Neuronal stem cell (in vitro differentiated cells): ENCODE results near the gene DESI1.

ENCODE experiments used
- DNase-seq: peaks from one replicate; pipeline ENCODE4 v3.0.0-alpha.2; 2013; ENCODE audit warnings: low spot score
- H2AFZ ChIP-seq: one replicate; pipeline ENCODE4 v1.6.1; 2013; ENCODE audit warnings: mild to moderate bottlenecking, low read length, inconsistent platforms
- H2AK5ac ChIP-seq: 2 replicates; pipeline ENCODE4 v1.6.1; 2013; ENCODE audit warnings: low read depth, mild to moderate bottlenecking, inconsistent platforms, low read length, moderate library complexity, mixed read lengths
- H2BK120ac ChIP-seq: 2 replicates; pipeline ENCODE4 v1.6.1; 2013; ENCODE audit warnings: low read depth, mild to moderate bottlenecking, inconsistent platforms, low read length, moderate library complexity, mixed read lengths
- H2BK12ac ChIP-seq: one replicate; pipeline ENCODE4 v1.6.1; 2013; ENCODE audit warnings: low read length, inconsistent platforms
- H2BK15ac ChIP-seq: 2 replicates; pipeline ENCODE4 v1.6.1; 2013; ENCODE audit warnings: mild to moderate bottlenecking, low read length, inconsistent platforms, mixed read lengths
- H2BK5ac ChIP-seq: one replicate; pipeline ENCODE4 v1.6.1; 2013; ENCODE audit warnings: inconsistent platforms, mild to moderate bottlenecking, low read length, moderate library complexity
- H3K14ac ChIP-seq: one replicate; pipeline ENCODE4 v1.6.1; 2013; ENCODE audit warnings: low read length, inconsistent platforms
- H3K18ac ChIP-seq: 2 replicates; pipeline ENCODE4 v1.6.1; 2013; ENCODE audit warnings: low read length, inconsistent platforms
- H3K23ac ChIP-seq: 2 replicates; pipeline ENCODE4 v1.6.1; 2013; ENCODE audit warnings: low read depth, mild to moderate bottlenecking, mixed read lengths, low read length, inconsistent platforms; ENCODE audit not compliant: poor library complexity
- H3K27ac ChIP-seq: replicated peaks from 3 replicates; pipeline ENCODE4 v1.5.1; 2013; ENCODE audit warnings: low read length, inconsistent platforms
- H3K27me3 ChIP-seq, 3 experiments: 2 replicates each; pipeline ENCODE4 v1.6.1; 2013; ENCODE audit warnings: low read length in 3 of 3, mild to moderate bottlenecking in 2 of 3, inconsistent platforms in 1 of 3, low read depth in 1 of 3, mixed read lengths in 1 of 3, moderate library complexity in 1 of 3; ENCODE audit not compliant: control insufficient read depth in 3 of 3, insufficient read depth in 3 of 3
- H3K36me3 ChIP-seq, 2 donors: replicated peaks in 1 of 2; 2 replicates each; pipeline ENCODE4 v1.6.1; 2013; ENCODE audit warnings: low read length in 2 of 2; ENCODE audit not compliant: control insufficient read depth in 2 of 2, insufficient read depth in 2 of 2
- H3K4ac ChIP-seq: 2 replicates; pipeline ENCODE4 v1.6.1; 2013; ENCODE audit warnings: inconsistent platforms, mild to moderate bottlenecking, low read length, moderate library complexity
- H3K4me1 ChIP-seq, 2 donors: 1 replicate in 1 of 2; 2 replicates in 1 of 2; pipeline ENCODE4 v1.6.1; 2013; ENCODE audit warnings: low read length in 2 of 2, low read depth in 1 of 2; ENCODE audit not compliant: control insufficient read depth in 2 of 2, insufficient read depth in 1 of 2
- H3K4me2 ChIP-seq: one replicate; pipeline ENCODE4 v1.6.1; 2013; ENCODE audit warnings: mild to moderate bottlenecking, low read length, inconsistent platforms; ENCODE audit not compliant: insufficient read depth, poor library complexity, severe bottlenecking
- H3K4me3 ChIP-seq, 2 donors: 2 replicates each; pipeline ENCODE4 v1.5.1; 2013; ENCODE audit warnings: low read length in 2 of 2, mild to moderate bottlenecking in 2 of 2, inconsistent platforms in 1 of 2, moderate library complexity in 1 of 2
- H3K79me1 ChIP-seq: one replicate; pipeline ENCODE4 v1.6.1; 2013; ENCODE audit warnings: low read depth, mild to moderate bottlenecking, inconsistent platforms, low read length, moderate library complexity
- H3K9ac ChIP-seq: one replicate; pipeline ENCODE4 v1.6.1; 2013; ENCODE audit warnings: mild to moderate bottlenecking, low read depth, low read length, inconsistent platforms; ENCODE audit not compliant: poor library complexity
- H3K9me3 ChIP-seq, 2 donors: replicated peaks in 1 of 2; 2 replicates each; pipeline versions ENCODE3 to v1.6.1; 2013; ENCODE audit warnings: low read length in 2 of 2, mild to moderate bottlenecking in 2 of 2, inconsistent platforms in 1 of 2, low read depth in 1 of 2, mixed read lengths in 1 of 2, moderate library complexity in 1 of 2; ENCODE audit not compliant: control insufficient read depth in 2 of 2, insufficient read depth in 1 of 2
- H4K8ac ChIP-seq: one replicate; pipeline ENCODE4 v1.6.1; 2013; ENCODE audit warnings: low read depth, mild to moderate bottlenecking, inconsistent platforms, low read length, moderate library complexity
- H4K91ac ChIP-seq: one replicate; pipeline ENCODE4 v1.6.1; 2013; ENCODE audit warnings: low read length, low read depth, mild to moderate bottlenecking, inconsistent platforms; ENCODE audit not compliant: poor library complexity
- WGBS, 2 donors: extraction: QIAGEN DNeasy Blood & Tissue Kit; methylation state at CpG; one replicate each; pipeline ENCODE4 v1.1.7; 2013; ENCODE audit warnings: missing lambda C conversion rate in 2 of 2, mixed read lengths in 1 of 2; ENCODE audit not compliant: insufficient read length in 2 of 2, insufficient replicate concordance in 1 of 2; ENCODE audit errors: extremely low coverage in 2 of 2; 5-methylcytosine and 5-hydroxymethylcytosine counted together

DESI1 gene

DNA sequence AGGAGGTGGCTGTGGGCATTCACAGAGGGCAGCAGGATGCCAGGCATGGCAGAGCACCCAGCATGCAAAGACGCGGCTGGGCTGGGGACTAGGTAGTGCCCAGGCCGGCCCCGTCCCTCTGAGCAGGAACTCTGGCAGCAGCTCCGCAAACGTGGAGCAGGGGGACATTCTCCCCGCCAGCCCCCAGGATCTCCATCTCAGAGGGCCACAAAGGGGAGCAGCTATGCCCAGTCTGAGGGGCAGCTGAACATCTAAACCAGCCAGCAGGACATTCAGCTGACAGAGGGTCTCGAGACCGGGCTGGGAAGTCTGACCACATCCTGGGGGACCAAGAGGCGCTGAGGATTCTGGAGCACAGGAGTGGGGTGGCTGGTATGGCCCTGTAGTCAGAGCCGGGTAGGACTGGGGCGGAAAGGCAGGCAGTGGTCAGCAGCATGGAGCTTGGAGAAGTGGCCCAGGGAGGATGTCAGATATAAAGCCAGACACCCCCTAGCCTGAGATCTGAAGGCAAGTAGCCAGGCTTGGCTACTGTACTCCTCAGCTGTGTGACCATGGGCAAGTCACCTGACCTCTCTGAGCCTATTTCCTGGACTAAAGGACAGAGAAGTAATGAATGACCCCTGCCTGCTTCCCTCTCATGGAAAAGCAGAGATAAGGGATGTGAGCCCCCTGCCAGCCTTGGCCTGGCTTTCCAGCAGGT, 41.4 kb downstream of the DESI1 start:
- no CpG with 5 or more reads among the region's 12 CpGs for WGBS, 2 donors
- H2BK120ac ChIP-seq = no peak overlapping the region
- H3K79me1 ChIP-seq = peaks cover 2% of the 10 kb centered on the region
- H3K23ac ChIP-seq = no peak overlapping the region
- H3K9me3 ChIP-seq = no peaks in the 10 kb centered on the region
- no peak overlapping the region for H4K91ac ChIP-seq
- DNase-seq = no peak
- H3K4me2 ChIP-seq = no peak overlapping the region
- no peak overlapping the region for H4K8ac ChIP-seq
- H3K27ac ChIP-seq = no peak overlapping the region
- H2BK5ac ChIP-seq = no peak overlapping the region
- no peak overlapping the region for H2AFZ ChIP-seq
- H2BK12ac ChIP-seq = no peak overlapping the region
- H3K14ac ChIP-seq = no peak overlapping the region
- H2BK15ac ChIP-seq = no peak overlapping the region
- H3K36me3 ChIP-seq = peaks cover 2 to 31% of the 10 kb centered on the region in 2 donors
- no peak overlapping the region for H3K18ac ChIP-seq
- no peaks in the 10 kb centered on the region for H3K4me1 ChIP-seq
- H3K27me3 ChIP-seq = no peaks in the 10 kb centered on the region
- no peak overlapping the region for H2AK5ac ChIP-seq
- H3K4me3 ChIP-seq = no peak overlapping the region
- H3K4ac ChIP-seq = no peak overlapping the region
- H3K9ac ChIP-seq = no peak overlapping the region

- DNase-seq = no peak
- no peak overlapping the region for H2BK5ac ChIP-seq
- no peak overlapping the region for H3K14ac ChIP-seq
- no peak overlapping the region for H4K91ac ChIP-seq
- H3K23ac ChIP-seq = no peak overlapping the region
- peaks cover 2% of the 10 kb centered on the region for H3K79me1 ChIP-seq
- H3K36me3 ChIP-seq = peaks cover 2 to 29% of the 10 kb centered on the region in 2 donors
- no peaks in the 10 kb centered on the region for H3K9me3 ChIP-seq
- no peak overlapping the region for H2AFZ ChIP-seq
- H2AK5ac ChIP-seq = no peak overlapping the region
- H3K18ac ChIP-seq = no peak overlapping the region
- no peak overlapping the region for H3K4ac ChIP-seq
- no peak overlapping the region for H3K4me3 ChIP-seq
- no peaks in the 10 kb centered on the region for H3K27me3 ChIP-seq
- H3K9ac ChIP-seq = no peak overlapping the region
- H2BK120ac ChIP-seq = no peak overlapping the region
- H3K4me2 ChIP-seq = no peak overlapping the region
- H3K27ac ChIP-seq = no peak overlapping the region
- WGBS, 2 donors = no CpG with 5 or more reads among the region's 9 CpGs
- no peaks in the 10 kb centered on the region for H3K4me1 ChIP-seq
- H4K8ac ChIP-seq = no peak overlapping the region
- H2BK15ac ChIP-seq = no peak overlapping the region
- H2BK12ac ChIP-seq = no peak overlapping the region
Observed at GRCh38 chr22:41578818-41579217, 42.0 kb downstream of the DESI1 start.

GRCh38 chr22:41578114-41578513, 42.7 kb downstream of the DESI1 start:
- Histone ChIP-seq H2AFZ (no peak overlapping the region), H3K4me1 (no peaks in the 10 kb centered on the region), H4K91ac (no peak overlapping the region), H3K23ac (peak overlapping the region; percentile 52), H3K79me1 (peaks cover 2% of the 10 kb centered on the region), H2BK120ac (no peak overlapping the region), H2BK15ac (no peak overlapping the region), H3K36me3 (peaks cover 2 to 23% of the 10 kb centered on the region in 2 donors), H3K9me3 (no peaks in the 10 kb centered on the region), H3K27ac (no peak overlapping the region), H3K4me3 (no peak overlapping the region), H4K8ac (no peak overlapping the region), H3K18ac (no peak overlapping the region), H3K27me3 (no peaks in the 10 kb centered on the region), H3K9ac (no peak overlapping the region), H3K4ac (no peak overlapping the region), H3K4me2 (no peak overlapping the region), H2BK12ac (no peak overlapping the region), H3K14ac (no peak overlapping the region), H2BK5ac (no peak overlapping the region), H2AK5ac (peak overlapping the region; percentile 27)
- no CpG with 5 or more reads among the region's 8 CpGs for WGBS, 2 donors
- DNase-seq = no peak

DNA sequence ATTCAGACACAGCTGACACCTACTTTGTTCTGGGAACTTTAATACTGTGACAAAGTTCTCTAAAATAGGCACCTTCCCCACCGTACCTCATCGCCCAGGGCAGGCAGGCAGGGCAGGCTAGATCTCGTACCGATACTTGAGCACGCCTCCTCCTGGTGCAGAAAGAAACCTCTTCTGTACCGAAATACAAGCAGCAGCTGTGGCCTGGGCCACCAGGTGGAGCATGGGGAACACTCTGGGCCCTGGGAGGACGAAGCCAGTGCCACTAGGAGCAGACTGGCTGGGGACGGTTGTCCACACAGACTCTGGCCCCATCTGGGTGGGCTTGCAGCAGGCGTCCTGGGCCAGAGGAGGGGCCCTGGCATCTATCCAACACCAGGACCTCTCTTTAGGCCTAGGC, 44.0 kb downstream of the DESI1 start:
- peaks cover 2 to 16% of the 10 kb centered on the region in 2 donors for H3K36me3 ChIP-seq
- no peak overlapping the region for H3K9ac ChIP-seq
- H3K79me1 ChIP-seq = peaks cover 2% of the 10 kb centered on the region
- peak overlapping the region; percentile 30 for H2BK15ac ChIP-seq
- no peak overlapping the region for H3K14ac ChIP-seq
- no peak overlapping the region for H2AFZ ChIP-seq
- no peak overlapping the region for H2BK12ac ChIP-seq
- no peak overlapping the region for H3K27ac ChIP-seq
- H4K91ac ChIP-seq = no peak overlapping the region
- peak; percentile 39 for DNase-seq
- H3K18ac ChIP-seq = peak overlapping the region; percentile 65
- H3K27me3 ChIP-seq = no peaks in the 10 kb centered on the region
- no peak overlapping the region for H2BK120ac ChIP-seq
- H2AK5ac ChIP-seq = peak overlapping the region; percentile 81
- no peak overlapping the region for H4K8ac ChIP-seq
- H3K4me2 ChIP-seq = no peak overlapping the region
- no peaks in the 10 kb centered on the region for H3K4me1 ChIP-seq
- no peak overlapping the region for H3K4ac ChIP-seq
- WGBS, 2 donors = no CpG with 5 or more reads among the region's 9 CpGs
- H3K23ac ChIP-seq = no peak overlapping the region
- H3K9me3 ChIP-seq = no peaks in the 10 kb centered on the region
- H2BK5ac ChIP-seq = no peak overlapping the region
- no peak overlapping the region for H3K4me3 ChIP-seq
